K562 (cell line): ENCODE data around the gene COLEC12. TPM values are rescaled to one million over a fixed set of nuclear protein-coding genes. Genes with fewer than 3 reads are reported as not detected.

Source experiments
- ATAC-seq: fragments of 200-7000 bp; cut with Tn5 transposase; 3 replicates; pipeline ENCODE4 v1.9.1; 2020; ENCODE audit warnings: moderate library complexity
- BruUV-seq: library from RNA; stranded (reverse); fragments of 400-500 nt; replicated peaks from 2 replicates; lab custom pipeline; 2021; lab: Mats Ljungman, UMichigan
- CTCF ChIA-PET: fragments of 300-600 bp; formaldehyde crosslinking; extraction: SDS; loops from one replicate; lab custom pipeline; 2021; ENCODE audit warnings: low intra/inter-chr PET ratio; lab: Yijun Ruan, JAX
- POLR2A ChIA-PET: fragments of 300-600, 350-650 bp; sonication (Branson Sonifier 250); formaldehyde crosslinking; extraction: SDS; loops from one replicate; lab custom pipeline; 2021; ENCODE audit warnings: antibody characterized with exemption, inconsistent platforms; lab: Yijun Ruan, JAX
- DNase-seq, 4 experiments: peaks; one replicate each; pipeline versions ENCODE4 v3.0.0 to v3.0.0-alpha.2; 2011 to 2018; ENCODE audit warnings: low spot score in 3 of 4, mixed read lengths in 3 of 4; ENCODE audit errors: extremely low read depth in 1 of 4
- FAIRE-seq: peaks from 2 replicates; lab custom pipeline; 2011; peaks lifted over from hg19 to GRCh38; lab: Jason Lieb, UNC
- H2AFZ ChIP-seq: 2 replicates; pipeline ENCODE4 v1.6.0; 2011; ENCODE audit warnings: low read depth, low read length, control low read depth, inconsistent platforms
- H3K27ac ChIP-seq: fragments of 200-600 bp; 3 replicates; pipeline ENCODE4 v1.8.0; 2011; ENCODE audit warnings: low read depth, mild to moderate bottlenecking, control low read depth, inconsistent platforms, low read length, moderate library complexity, mixed read lengths; ENCODE audit errors: extremely low read depth
- H3K27me3 ChIP-seq, 2 experiments: fragments of 300-600 bp in 1 of 2; 2 replicates in 1 of 2; 3 replicates in 1 of 2; pipeline versions ENCODE4 v1.6.0 to v1.8.0; 2011; ENCODE audit warnings: inconsistent platforms in 2 of 2, low read length in 2 of 2, mild to moderate bottlenecking in 1 of 2, mixed read lengths in 1 of 2, moderate library complexity in 1 of 2; ENCODE audit not compliant: control insufficient read depth in 2 of 2, insufficient read depth in 2 of 2
- H3K36me3 ChIP-seq: fragments of 300-600 bp; 3 replicates; pipeline ENCODE4 v1.8.0; 2011; ENCODE audit warnings: mild to moderate bottlenecking, low read length, inconsistent platforms; ENCODE audit not compliant: control insufficient read depth, insufficient read depth
- H3K4me1 ChIP-seq, 2 experiments: fragments of 200-600 bp in 1 of 2; replicated peaks in 1 of 2; 2 replicates in 1 of 2; 3 replicates in 1 of 2; pipeline versions ENCODE4 v1.5.1 to v1.8.0; 2011; ENCODE audit warnings: inconsistent platforms in 2 of 2, low read length in 2 of 2, mild to moderate bottlenecking in 1 of 2, mixed read lengths in 1 of 2, moderate library complexity in 1 of 2; ENCODE audit not compliant: control insufficient read depth in 2 of 2, insufficient read depth in 2 of 2
- H3K4me2 ChIP-seq: 2 replicates; pipeline ENCODE4 v1.6.1; 2011; ENCODE audit warnings: low read length, control low read depth, inconsistent platforms, mixed read lengths; ENCODE audit not compliant: insufficient read depth
- H3K4me3 ChIP-seq: fragments of 200-600 bp; sonication (generic), shearing (Covaris generic); 2 replicates; pipeline ENCODE4 v1.5.1; 2016; ENCODE audit warnings: control low read depth, inconsistent platforms
- H3K79me2 ChIP-seq: fragments of 200-600 bp; 3 replicates; pipeline ENCODE4 v1.8.0; 2011; ENCODE audit warnings: low read length, inconsistent platforms; ENCODE audit not compliant: control insufficient read depth, insufficient read depth
- H3K9ac ChIP-seq, 2 experiments: 2 replicates each; pipeline versions ENCODE4 v1.6.0 to v1.6.1; 2011; ENCODE audit warnings: low read depth in 2 of 2, low read length in 2 of 2, control low read depth in 1 of 2, inconsistent platforms in 1 of 2, mild to moderate bottlenecking in 1 of 2, mixed read lengths in 1 of 2; ENCODE audit not compliant: insufficient read depth in 1 of 2
- H3K9me1 ChIP-seq: one replicate; pipeline ENCODE4 v1.6.0; 2011; ENCODE audit warnings: inconsistent platforms, mild to moderate bottlenecking, low read length, moderate library complexity; ENCODE audit not compliant: control insufficient read depth, insufficient read depth
- H3K9me3 ChIP-seq: replicated peaks from 2 replicates; pipeline ENCODE4 v1.5.1; 2011; ENCODE audit warnings: low read depth, low read length, inconsistent platforms; ENCODE audit not compliant: control insufficient read depth, insufficient read depth
- H4K20me1 ChIP-seq: replicated peaks from 2 replicates; pipeline ENCODE4 v1.6.1; 2011; ENCODE audit warnings: low read length, inconsistent platforms, mixed read lengths; ENCODE audit not compliant: control insufficient read depth, insufficient read depth
- ATF3 ChIP-seq, 2 experiments: fragments of 450-650 bp in 1 of 2; sonication (generic) in 1 of 2; formaldehyde crosslinking in 1 of 2; IDR thresholded peaks in 1 of 2; conservative IDR thresholded peaks in 1 of 2; 2 replicates each; pipeline versions ENCODE4 v1.6.1 to v1.8.1; 2016 to 2023; ENCODE audit warnings: mild to moderate bottlenecking in 2 of 2, moderate library complexity in 2 of 2, inconsistent platforms in 1 of 2, missing genetic modification reagents in 1 of 2
- GTF2F1 ChIP-seq: IDR thresholded peaks from 2 replicates; pipeline ENCODE4 v1.6.1; 2011; ENCODE audit warnings: low read depth, low read length, improper control_type of control experiment
- HMGXB4 ChIP-seq: sonication (generic); formaldehyde crosslinking; IDR thresholded peaks from 2 replicates; pipeline ENCODE4 v1.8.1; 2023; ENCODE audit warnings: mild to moderate bottlenecking, missing genetic modification reagents
- SMARCB1 ChIP-seq: IDR thresholded peaks from 2 replicates; pipeline ENCODE4 v1.6.1; 2011; ENCODE audit warnings: improper control_type of control experiment, low read depth; ENCODE audit not compliant: insufficient read length
- WGBS: fragments of 100-300 bp; shearing (Covaris generic); methylation state at CpG from one replicate; pipeline ENCODE4 v1.1.6; 2016; ENCODE audit warnings: low coverage, mixed read lengths; ENCODE audit not compliant: insufficient coverage; ENCODE audit errors: missing lambda C conversion rate; 5-methylcytosine and 5-hydroxymethylcytosine counted together
- in situ Hi-C: fragments of 300-500 bp; cut with MboI; formaldehyde crosslinking; loops from 4 replicates; pipeline ENCODE4 v1.15.0; 2018; ENCODE audit warnings: inconsistent platforms, mixed read lengths
- intact Hi-C: fragments of 100-400 bp; cut with micrococcal nuclease; formaldehyde crosslinking; loops from 2 replicates; pipeline ENCODE4 v1.14.2; 2022
- polyA plus RNA-seq, 8 experiments: library from polyadenylated mRNA; depleted of rRNA in 4 of 8; stranded (reverse) in 5 of 8; unstranded in 3 of 8; fragments of >200 nt; fragmentation: Nextera tagmentation in 2 of 8; fragmentation: Illumina TruSeq in 1 of 8; extraction: Ambion mirVana in 2 of 8; extraction: Trizol in 1 of 8; gene quantifications; 2 replicates each; pipeline versions ENCODE4 v1.2.1 to v1.2.3, GENCODE V29; 2011 to 2014; ENCODE audit warnings: inconsistent platforms in 1 of 8, missing spikeins in 1 of 8
- total RNA-seq, 7 experiments: library from RNA; depleted of rRNA in 6 of 7; stranded (reverse); fragments of >200 nt in 6 of 7; fragmentation: Illumina TruSeq in 2 of 7; extraction: Trizol in 2 of 7; gene quantifications; 2 replicates each; pipeline versions ENCODE4 v1.2.1 to v1.2.3, GENCODE V29; 2011 to 2021; ENCODE audit warnings: low replicate concordance in 1 of 7

COLEC12 gene
- total and polyA plus RNA-seq, 9 of the 15 experiments (the other 6 are each of a cell fraction or from before 2014, with no cell fraction given) = 0.04 TPM; not detected in 8

DNA sequence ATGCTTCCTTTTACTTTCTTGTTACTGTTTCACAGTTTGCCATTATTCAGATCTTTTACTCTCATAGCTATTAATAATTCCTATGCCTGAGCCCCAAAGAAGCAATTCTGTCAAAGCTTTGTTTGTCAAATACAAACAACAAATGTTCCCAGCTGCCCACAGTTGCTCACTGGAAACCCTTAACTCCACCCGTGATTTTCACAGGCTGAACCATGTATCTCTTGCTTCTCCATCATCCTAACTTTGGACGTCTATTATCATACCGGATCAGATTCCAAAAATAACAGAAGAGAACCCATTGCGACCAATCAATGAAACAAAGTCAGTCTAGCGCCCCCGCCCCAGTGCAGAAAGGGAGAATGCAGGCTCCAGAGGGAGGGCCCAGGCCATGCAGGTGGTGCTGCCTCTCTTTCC, 24.2 kb downstream of the COLEC12 start:
- Histone ChIP-seq H2AFZ (no peak overlapping the region), H3K79me2 (no peaks in the 10 kb centered on the region), H4K20me1 (0 out of 2 replicates have a peak, but pooled peaks cover 5% of the 10 kb centered on the region), H3K9me1 (no peaks in the 10 kb centered on the region), H3K4me2 (no peak overlapping the region), H3K36me3 (no peaks in the 10 kb centered on the region), H3K9me3 (no peaks in the 10 kb centered on the region), H3K27ac (no peak overlapping the region), H3K9ac (no peak overlapping the region), H3K27me3 (peaks cover 27 to 58% of the 10 kb centered on the region in 2 experiments), H3K4me3 (no peak overlapping the region), H3K4me1 (no peaks in the 10 kb centered on the region)
- intact Hi-C loops (loop anchor here (5.0 kb wide), 1 partner anchor 189 kb away; no protein-coding TSS in a partner anchor), in situ Hi-C loops (no loop called here)
- ChIA-PET POLR2A (no interaction called here), CTCF (no interaction called here)
- FAIRE-seq (no peak), DNase-seq (no peak), ATAC-seq (no peak)
- no TSS peak for BruUV-seq
- TF ChIP-seq GTF2F1 (no peak), SMARCB1 (no peak), ATF3 (IDR thresholded peaks at IDR 0.05) (no peak), ATF3 (CRISPR knock-in tag; conservative IDR thresholded peaks at IDR 0.05) (no peak), HMGXB4 (CRISPR knock-in tag) (no peak)
- WGBS = under 1% methylated on average over 6 of the region's 6 CpGs
